ENCODE measurements around the gene TRMT44.

TRMT44 gene

DNA sequence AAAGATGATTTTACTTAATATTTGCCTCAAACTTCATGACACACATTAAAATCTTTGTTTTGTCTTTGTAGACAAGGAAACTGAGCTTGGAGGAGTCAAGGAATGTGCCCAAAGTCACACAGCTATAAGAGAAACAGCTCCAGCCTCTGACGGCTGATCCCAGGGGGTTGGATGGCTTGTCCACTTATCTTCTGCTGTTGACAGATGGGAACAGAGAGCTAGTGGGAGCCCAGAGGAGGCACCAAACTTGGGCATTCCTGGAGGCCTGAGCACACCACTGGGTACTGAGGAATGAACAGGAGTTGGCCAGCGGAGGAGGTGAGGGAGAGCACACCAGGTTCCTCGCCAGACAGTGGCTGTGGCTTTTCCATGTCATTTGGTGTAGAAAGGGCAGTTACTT lies 83.2 kb downstream of the TRMT44 start:
- Histone ChIP-seq H3K27ac (ENCODE audit: low read length) (no peak overlapping the region), H3K27me3 (ENCODE audit: insufficient read depth, low read length, poor library complexity) (no peaks in the 10 kb centered on the region), H3K36me3 (ENCODE audit: insufficient read depth, low read length) (no peaks in the 10 kb centered on the region), H3K9ac (ENCODE audit: low read depth, low read length) (no peak overlapping the region), H2AFZ (ENCODE audit: low read depth, low read length) (no peak overlapping the region), H4K20me1 (ENCODE audit: insufficient read depth, low read length) (no peaks in the 10 kb centered on the region), H3K9me3 (ENCODE audit: insufficient read depth, low read length, severe bottlenecking) (no peaks in the 10 kb centered on the region), H3K4me1 (ENCODE audit: insufficient read depth, low read length) (no peaks in the 10 kb centered on the region), H3K4me3 (ENCODE audit: low read depth in 1 of 2, low read length in 2 of 2) (no peak overlapping the region), H3K79me2 (ENCODE audit: insufficient read depth, low read length) (no peaks in the 10 kb centered on the region), H3K4me2 (ENCODE audit: insufficient read depth, low read length) (no peak overlapping the region)
- ATAC-seq (ENCODE audit: insufficient read depth, low read depth) (no peak), DNase-seq (no peak)
- TF ChIP-seq, protein P1, sequence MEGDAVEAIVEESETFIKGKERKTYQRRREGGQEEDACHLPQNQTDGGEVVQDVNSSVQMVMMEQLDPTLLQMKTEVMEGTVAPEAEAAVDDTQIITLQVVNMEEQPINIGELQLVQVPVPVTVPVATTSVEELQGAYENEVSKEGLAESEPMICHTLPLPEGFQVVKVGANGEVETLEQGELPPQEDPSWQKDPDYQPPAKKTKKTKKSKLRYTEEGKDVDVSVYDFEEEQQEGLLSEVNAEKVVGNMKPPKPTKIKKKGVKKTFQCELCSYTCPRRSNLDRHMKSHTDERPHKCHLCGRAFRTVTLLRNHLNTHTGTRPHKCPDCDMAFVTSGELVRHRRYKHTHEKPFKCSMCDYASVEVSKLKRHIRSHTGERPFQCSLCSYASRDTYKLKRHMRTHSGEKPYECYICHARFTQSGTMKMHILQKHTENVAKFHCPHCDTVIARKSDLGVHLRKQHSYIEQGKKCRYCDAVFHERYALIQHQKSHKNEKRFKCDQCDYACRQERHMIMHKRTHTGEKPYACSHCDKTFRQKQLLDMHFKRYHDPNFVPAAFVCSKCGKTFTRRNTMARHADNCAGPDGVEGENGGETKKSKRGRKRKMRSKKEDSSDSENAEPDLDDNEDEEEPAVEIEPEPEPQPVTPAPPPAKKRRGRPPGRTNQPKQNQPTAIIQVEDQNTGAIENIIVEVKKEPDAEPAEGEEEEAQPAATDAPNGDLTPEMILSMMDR (IDR thresholded peaks at IDR 0.05; ENCODE audit: borderline replicate concordance, extremely low read depth, low read length, poor library complexity, severe bottlenecking), result no peak
- no peak for TF ChIP-seq EZH2 (IDR thresholded peaks at IDR 0.05; ENCODE audit: borderline replicate concordance, low read depth, low read length, severe bottlenecking)

DNA sequence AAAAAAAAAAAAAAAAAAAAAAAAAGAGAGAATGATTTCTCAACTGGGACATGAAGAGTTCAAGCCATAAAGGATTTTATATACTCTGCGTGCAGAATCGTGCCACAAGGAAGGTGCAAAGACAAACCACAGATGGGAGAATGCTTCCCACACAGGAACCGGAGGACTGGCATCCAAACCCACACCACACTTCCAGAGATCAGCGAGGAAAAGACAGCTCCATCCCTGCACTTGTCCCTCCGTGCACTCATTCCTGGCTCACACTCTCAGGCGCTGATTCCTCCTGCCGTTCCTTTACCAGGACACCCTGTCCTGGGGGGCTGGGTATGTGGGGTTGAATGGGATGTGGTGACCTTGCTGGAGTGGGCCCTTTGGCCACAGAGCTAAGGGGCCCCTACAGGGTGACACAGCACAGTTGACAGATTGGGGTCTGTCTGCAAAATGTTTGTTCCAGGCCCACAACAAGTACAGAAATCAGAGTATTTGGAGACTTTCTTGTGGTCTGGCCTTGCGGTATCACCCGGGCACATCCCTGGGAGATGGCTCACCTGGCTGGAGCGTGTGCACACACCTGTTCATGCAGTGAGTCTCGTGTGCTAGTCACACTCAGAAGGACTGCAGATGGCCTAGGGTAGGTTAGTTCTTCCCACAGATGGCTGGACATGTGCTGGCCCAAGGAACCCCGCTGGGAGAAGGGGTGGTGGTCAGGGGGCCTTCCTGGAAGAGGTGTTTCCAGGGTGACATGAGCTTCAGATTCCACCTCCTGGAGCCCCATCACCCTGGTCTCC lies 84.2 kb downstream of the TRMT44 start:
- no peak overlapping the region for H3K4me3 ChIP-seq (ENCODE audit: low read depth in 1 of 2, low read length in 2 of 2)
- no peaks in the 10 kb centered on the region for H3K9me3 ChIP-seq (ENCODE audit: insufficient read depth, low read length, severe bottlenecking)
- H3K36me3 ChIP-seq (ENCODE audit: insufficient read depth, low read length), result no peaks in the 10 kb centered on the region
- H3K27me3 ChIP-seq (ENCODE audit: insufficient read depth, low read length, poor library complexity), result no peaks in the 10 kb centered on the region
- DNase-seq, result no peak
- no peak overlapping the region for H3K4me2 ChIP-seq (ENCODE audit: insufficient read depth, low read length)
- no peak for ATAC-seq (ENCODE audit: insufficient read depth, low read depth)
- no peaks in the 10 kb centered on the region for H4K20me1 ChIP-seq (ENCODE audit: insufficient read depth, low read length)
- no peaks in the 10 kb centered on the region for H3K4me1 ChIP-seq (ENCODE audit: insufficient read depth, low read length)
- H3K9ac ChIP-seq (ENCODE audit: low read depth, low read length), result no peak overlapping the region
- no peak overlapping the region for H3K27ac ChIP-seq (ENCODE audit: low read length)
- TF ChIP-seq EZH2 (IDR thresholded peaks at IDR 0.05; ENCODE audit: borderline replicate concordance, low read depth, low read length, severe bottlenecking), result no peak
- TF ChIP-seq, protein P1 (IDR thresholded peaks at IDR 0.05; ENCODE audit: borderline replicate concordance, extremely low read depth, low read length, poor library complexity, severe bottlenecking), result no peak
- H3K79me2 ChIP-seq (ENCODE audit: insufficient read depth, low read length), result no peaks in the 10 kb centered on the region
- no peak overlapping the region for H2AFZ ChIP-seq (ENCODE audit: low read depth, low read length)

GRCh38 chr4:8525383-8526120 lies 85.0 kb downstream of the TRMT44 start:
- DNase-seq, result no peak
- Histone ChIP-seq H3K4me3 (ENCODE audit: low read depth in 1 of 2, low read length in 2 of 2) (no peak overlapping the region), H3K9me3 (ENCODE audit: insufficient read depth, low read length, severe bottlenecking) (no peaks in the 10 kb centered on the region), H3K4me1 (ENCODE audit: insufficient read depth, low read length) (no peaks in the 10 kb centered on the region), H2AFZ (ENCODE audit: low read depth, low read length) (no peak overlapping the region), H3K4me2 (ENCODE audit: insufficient read depth, low read length) (no peak overlapping the region), H3K9ac (ENCODE audit: low read depth, low read length) (no peak overlapping the region), H4K20me1 (ENCODE audit: insufficient read depth, low read length) (no peaks in the 10 kb centered on the region), H3K27ac (ENCODE audit: low read length) (no peak overlapping the region), H3K79me2 (ENCODE audit: insufficient read depth, low read length) (no peaks in the 10 kb centered on the region), H3K36me3 (ENCODE audit: insufficient read depth, low read length) (no peaks in the 10 kb centered on the region), H3K27me3 (ENCODE audit: insufficient read depth, low read length, poor library complexity) (no peaks in the 10 kb centered on the region)
- TF ChIP-seq, protein P1 (IDR thresholded peaks at IDR 0.05; ENCODE audit: borderline replicate concordance, extremely low read depth, low read length, poor library complexity, severe bottlenecking), result no peak
- TF ChIP-seq EZH2 (IDR thresholded peaks at IDR 0.05; ENCODE audit: borderline replicate concordance, low read depth, low read length, severe bottlenecking), result no peak
- ATAC-seq (ENCODE audit: insufficient read depth, low read depth), result no peak
